HFF-Myc (cell line): Measurements from ENCODE around the gene BICDL2.
A peak's percentile ranks its signal among the peaks of the same experiment; 100 is the strongest.

Source experiments
- DNase-seq: peaks from one replicate; pipeline ENCODE4 v3.0.0-alpha.2; 2011; ENCODE audit warnings: low read depth; ENCODE audit errors: extremely low read depth
- H3K4me3 ChIP-seq: replicated peaks from 2 replicates; pipeline ENCODE4 v1.5.1; 2011; ENCODE audit warnings: low read depth, mild to moderate bottlenecking, control low read depth, low read length
- CTCF ChIP-seq: IDR thresholded peaks from 2 replicates; pipeline ENCODE4 v1.5.1; 2012; ENCODE audit warnings: mild to moderate bottlenecking, low read depth, low read length, control low read depth; ENCODE audit errors: missing control alignments

The BICDL2 gene

GRCh38 chr16:3030222-3031212, 6.2 kb downstream of the BICDL2 start:
- no peak for DNase-seq
- H3K4me3 ChIP-seq = no peak overlapping the region
- no peak for TF ChIP-seq CTCF

GRCh38 chr16:3029491-3030221, 7.1 kb downstream of the BICDL2 start:
- H3K4me3 ChIP-seq = no peak overlapping the region
- TF ChIP-seq CTCF = no peak
- DNase-seq = no peak

DNA sequence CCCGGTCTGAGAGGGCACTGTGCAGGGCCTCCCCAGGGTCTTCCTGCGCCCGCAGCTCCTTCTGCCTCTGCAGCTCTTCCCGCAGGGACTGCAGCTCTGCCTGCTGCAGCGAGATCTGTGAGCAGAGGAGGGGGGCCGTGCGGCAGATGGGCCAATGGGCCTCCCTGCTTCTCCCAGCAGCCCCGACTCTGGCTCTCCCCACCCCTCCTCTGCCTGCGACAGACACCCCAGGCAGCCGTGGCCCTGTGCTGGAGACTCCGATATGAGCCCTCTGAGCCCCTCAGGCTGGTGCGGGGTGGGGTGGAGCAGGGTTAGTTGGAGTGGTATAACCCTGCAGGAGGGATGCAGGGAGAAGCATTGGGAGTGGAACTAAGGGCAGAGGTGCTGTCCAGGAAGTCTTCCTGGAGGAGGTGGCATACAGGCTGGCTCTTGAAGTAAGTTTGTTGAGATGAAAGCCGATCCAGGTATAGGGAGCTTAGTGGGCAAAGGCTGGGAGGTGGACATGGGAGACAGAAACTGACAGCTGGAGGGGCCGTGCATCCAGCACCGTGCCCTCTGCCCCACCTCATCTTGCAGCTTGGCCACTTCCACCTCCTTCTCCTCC, 7.9 kb downstream of the BICDL2 start:
- TF ChIP-seq CTCF = no peak
- no peak for DNase-seq
- H3K4me3 ChIP-seq = no peak overlapping the region

GRCh38 chr16:3027983-3028715, 8.6 kb downstream of the BICDL2 start:
- peak; percentile 64 for TF ChIP-seq CTCF
- no peak overlapping the region for H3K4me3 ChIP-seq
- DNase-seq = peak; percentile 17

- TF ChIP-seq CTCF = no peak
- no peak overlapping the region for H3K4me3 ChIP-seq
- DNase-seq = no peak
Observed at GRCh38 chr16:3027489-3027795, 9.3 kb downstream of the BICDL2 start.
